H1 (cell line): ENCODE data around the gene P2RY1. TPM values are rescaled to one million over a fixed set of nuclear protein-coding genes. Genes with fewer than 3 reads are reported as not detected.

Source experiments
- CTCF ChIA-PET: fragments of 300-600 bp; sonication (Branson Sonifier 250); formaldehyde crosslinking; loops from one replicate; lab custom pipeline; 2021; ENCODE audit not compliant: partially characterized antibody; lab: Charles Lee
- POLR2A ChIA-PET: fragments of 300-600 bp; sonication (Branson Sonifier 250); formaldehyde crosslinking; loops from one replicate; lab custom pipeline; 2021; ENCODE audit warnings: inconsistent platforms; ENCODE audit not compliant: partially characterized antibody; lab: Charles Lee
- DNase-seq, 2 experiments: peaks; one replicate each; pipeline versions ENCODE4 v3.0.0 to v3.0.0-alpha.2; 2010 to 2022; ENCODE audit warnings: low spot score in 2 of 2, low read depth in 1 of 2, mixed read lengths in 1 of 2
- FAIRE-seq: peaks from 2 replicates; lab custom pipeline; 2011; peaks lifted over from hg19 to GRCh38; lab: Jason Lieb, UNC
- H2AFZ ChIP-seq: 2 replicates; pipeline ENCODE4 v1.8.1; 2012; ENCODE audit warnings: low read length, inconsistent platforms
- H2AK5ac ChIP-seq: 2 replicates; pipeline ENCODE4 v1.6.1; 2013; ENCODE audit warnings: low read depth, low read length
- H2BK120ac ChIP-seq: replicated peaks from 2 replicates; pipeline ENCODE3; 2013; ENCODE audit warnings: low read depth, low read length, inconsistent platforms
- H2BK12ac ChIP-seq: 2 replicates; pipeline ENCODE4 v1.6.1; 2013; ENCODE audit warnings: low read depth, low read length
- H2BK15ac ChIP-seq: 2 replicates; pipeline ENCODE4 v1.6.1; 2013; ENCODE audit warnings: low read length
- H2BK20ac ChIP-seq: 2 replicates; pipeline ENCODE4 v1.6.1; 2013; ENCODE audit warnings: low read length
- H2BK5ac ChIP-seq: 2 replicates; pipeline ENCODE4 v1.6.1; 2013; ENCODE audit warnings: low read depth, low read length
- H3K14ac ChIP-seq: 2 replicates; pipeline ENCODE4 v1.6.1; 2013; ENCODE audit warnings: inconsistent platforms; ENCODE audit not compliant: insufficient read length
- H3K18ac ChIP-seq: 2 replicates; pipeline ENCODE4 v1.6.1; 2013; ENCODE audit warnings: low read length; ENCODE audit errors: extremely low read depth
- H3K23ac ChIP-seq: 2 replicates; pipeline ENCODE4 v1.6.1; 2013; ENCODE audit warnings: inconsistent platforms; ENCODE audit not compliant: insufficient read length
- H3K23me2 ChIP-seq: 2 replicates; pipeline ENCODE4 v1.6.1; 2013; ENCODE audit warnings: low read depth, low read length
- H3K27ac ChIP-seq: 2 replicates; pipeline ENCODE4 v1.6.1; 2011; ENCODE audit warnings: low read depth, low read length, inconsistent platforms
- H3K27me3 ChIP-seq, 4 experiments: replicated peaks in 1 of 4; 1 replicate in 1 of 4; 2 replicates in 3 of 4; pipeline versions ENCODE4 v1.6.1 to v1.8.1; 2011 to 2013; ENCODE audit warnings: low read length in 3 of 4, mild to moderate bottlenecking in 3 of 4, inconsistent platforms in 2 of 4, mixed read lengths in 2 of 4, moderate library complexity in 1 of 4; ENCODE audit not compliant: control insufficient read depth in 3 of 4, insufficient read depth in 3 of 4; ENCODE audit errors: extremely low read depth in 1 of 4
- H3K36me3 ChIP-seq, 4 experiments: 2 replicates each; pipeline versions ENCODE4 v1.6.1 to v1.8.1; 2011 to 2013; ENCODE audit warnings: mild to moderate bottlenecking in 4 of 4, low read length in 3 of 4, moderate library complexity in 2 of 4, control low read depth in 1 of 4, inconsistent platforms in 1 of 4; ENCODE audit not compliant: insufficient read depth in 4 of 4, control insufficient read depth in 2 of 4
- H3K4ac ChIP-seq: replicated peaks from 2 replicates; pipeline ENCODE3; 2013; ENCODE audit warnings: low read length, low read depth, mixed read lengths, inconsistent platforms; ENCODE audit not compliant: insufficient read length
- H3K4me1 ChIP-seq, 4 experiments: replicated peaks in 1 of 4; 1 replicate in 1 of 4; 2 replicates in 3 of 4; pipeline versions ENCODE4 v1.6.1 to v1.8.1; 2011 to 2013; ENCODE audit warnings: low read length in 3 of 4, inconsistent platforms in 2 of 4, mixed read lengths in 1 of 4; ENCODE audit not compliant: insufficient read depth in 4 of 4, control insufficient read depth in 3 of 4
- H3K4me2 ChIP-seq, 2 experiments: 2 replicates each; pipeline versions ENCODE4 v1.6.1 to v1.8.1; 2011 to 2013; ENCODE audit warnings: low read depth in 2 of 2, low read length in 2 of 2, control low read depth in 1 of 2, inconsistent platforms in 1 of 2, mild to moderate bottlenecking in 1 of 2; ENCODE audit not compliant: insufficient read depth in 1 of 2
- H3K4me3 ChIP-seq, 4 experiments: fragments of 200-600, 300-600 bp in 1 of 4; sonication (generic), shearing (Covaris generic), sonication (Bioruptor Twin) in 1 of 4; 2 replicates each; pipeline versions ENCODE4 v1.5.1 to v1.8.1; 2011 to 2016; ENCODE audit warnings: low read length in 4 of 4, low read depth in 3 of 4, control low read depth in 2 of 4, inconsistent platforms in 2 of 4, mild to moderate bottlenecking in 2 of 4, mixed read lengths in 1 of 4, moderate library complexity in 1 of 4; ENCODE audit not compliant: insufficient read depth in 2 of 4; ENCODE audit errors: extremely low read depth in 1 of 4
- H3K56ac ChIP-seq: replicated peaks from 2 replicates; pipeline ENCODE3; 2013; ENCODE audit warnings: low read depth, mild to moderate bottlenecking, mixed read lengths, low read length, inconsistent platforms; ENCODE audit not compliant: insufficient read length
- H3K79me1 ChIP-seq: 2 replicates; pipeline ENCODE4 v1.6.1; 2013; ENCODE audit warnings: low read depth, low read length, control low read depth
- H3K79me2 ChIP-seq, 2 experiments: 2 replicates each; pipeline versions ENCODE4 v1.6.1 to v1.8.1; 2012 to 2013; ENCODE audit warnings: low read length in 2 of 2, mild to moderate bottlenecking in 2 of 2, inconsistent platforms in 1 of 2; ENCODE audit not compliant: insufficient read depth in 2 of 2, control insufficient read depth in 1 of 2
- H3K9ac ChIP-seq, 4 experiments: replicated peaks in 1 of 4; 1 replicate in 1 of 4; 2 replicates in 3 of 4; pipeline versions ENCODE4 v1.6.1 to v1.8.1; 2011 to 2013; ENCODE audit warnings: low read depth in 3 of 4, low read length in 3 of 4, control low read depth in 2 of 4, mild to moderate bottlenecking in 2 of 4, moderate library complexity in 2 of 4, inconsistent platforms in 1 of 4; ENCODE audit errors: extremely low read depth in 1 of 4
- H3K9me3 ChIP-seq, 2 experiments: 2 replicates each; pipeline versions ENCODE4 v1.6.1 to v1.8.1; 2012 to 2013; ENCODE audit warnings: mild to moderate bottlenecking in 2 of 2, moderate library complexity in 2 of 2, control low read depth in 1 of 2, inconsistent platforms in 1 of 2, low read depth in 1 of 2, low read length in 1 of 2, mixed read lengths in 1 of 2; ENCODE audit not compliant: insufficient read depth in 2 of 2
- H4K20me1 ChIP-seq, 2 experiments: replicated peaks in 1 of 2; 2 replicates each; pipeline versions ENCODE3 to v1.8.1; 2011 to 2013; ENCODE audit warnings: inconsistent platforms in 2 of 2, low read length in 2 of 2, mild to moderate bottlenecking in 1 of 2; ENCODE audit not compliant: insufficient read depth in 2 of 2, control insufficient read depth in 1 of 2
- H4K5ac ChIP-seq: 2 replicates; pipeline ENCODE4 v1.6.1; 2013; ENCODE audit warnings: low read length, low read depth, mixed read lengths, inconsistent platforms; ENCODE audit not compliant: insufficient read length
- H4K8ac ChIP-seq: 2 replicates; pipeline ENCODE4 v1.8.0; 2013; ENCODE audit warnings: mild to moderate bottlenecking, moderate library complexity, low read length, inconsistent platforms; ENCODE audit not compliant: insufficient read depth; ENCODE audit errors: extremely low read depth
- H4K91ac ChIP-seq: replicated peaks from 2 replicates; pipeline ENCODE3; 2013; ENCODE audit warnings: low read length, mixed read lengths, inconsistent platforms; ENCODE audit not compliant: insufficient read length
- CHD1 ChIP-seq: IDR thresholded peaks from 2 replicates; pipeline ENCODE4 v1.6.1; 2012; ENCODE audit warnings: low read depth, low read length, improper control_type of control experiment
- CREB1 ChIP-seq: IDR thresholded peaks from 2 replicates; pipeline ENCODE4 v1.6.1; 2012; ENCODE audit warnings: inconsistent platforms
- GABPA ChIP-seq: IDR thresholded peaks from 2 replicates; pipeline ENCODE4 v1.6.1; 2011; ENCODE audit warnings: mild to moderate bottlenecking, low read length, moderate library complexity, borderline replicate concordance; ENCODE audit not compliant: insufficient read depth
- HDAC2 ChIP-seq, 2 experiments: fragments of 300-600 bp in 1 of 2; sonication (generic) in 1 of 2; IDR thresholded peaks; 2 replicates each; pipeline ENCODE4 v1.6.1; 2011 to 2012; ENCODE audit warnings: low read depth in 2 of 2, low read length in 2 of 2, mild to moderate bottlenecking in 2 of 2, moderate library complexity in 2 of 2, borderline replicate concordance in 1 of 2, inconsistent platforms in 1 of 2
- JUND ChIP-seq: IDR thresholded peaks from 2 replicates; pipeline ENCODE4 v1.6.1; 2011; ENCODE audit warnings: mild to moderate bottlenecking, improper control_type of control experiment, low read length
- MAFK ChIP-seq: IDR thresholded peaks from 2 replicates; pipeline ENCODE4 v1.6.1; 2012; ENCODE audit warnings: low read depth, mild to moderate bottlenecking, improper control_type of control experiment, low read length
- NANOG ChIP-seq: IDR thresholded peaks from 2 replicates; pipeline ENCODE4 v1.6.1; 2011; ENCODE audit warnings: low read length, low read depth, mild to moderate bottlenecking, inconsistent platforms; ENCODE audit not compliant: insufficient read depth, poor library complexity, severe bottlenecking
- POU5F1 ChIP-seq: IDR thresholded peaks from 2 replicates; pipeline ENCODE4 v1.6.1; 2011; ENCODE audit warnings: low read depth, mild to moderate bottlenecking, low read length, moderate library complexity
- RBBP5 ChIP-seq: IDR thresholded peaks from 2 replicates; pipeline ENCODE4 v1.7.1; 2012; ENCODE audit warnings: low read depth, mild to moderate bottlenecking, inconsistent platforms, low read length, moderate library complexity, borderline replicate concordance
- RFX5 ChIP-seq: IDR thresholded peaks from 2 replicates; pipeline ENCODE4 v1.6.1; 2011; ENCODE audit warnings: low read depth, low read length, improper control_type of control experiment, borderline replicate concordance
- ZNF274 ChIP-seq: IDR thresholded peaks from 2 replicates; pipeline ENCODE4 v1.7.0; 2012; ENCODE audit warnings: low read length, borderline replicate concordance; ENCODE audit errors: extremely low read depth
- WGBS, 2 experiments: shearing (Covaris generic) in 1 of 2; methylation state at CpG; one replicate each; pipeline versions ENCODE4 v1.1.6 to v1.1.7; 2013 to 2015; ENCODE audit warnings: low lambda C conversion rate in 2 of 2, mixed read lengths in 2 of 2, inconsistent platforms in 1 of 2, low coverage in 1 of 2, missing lambda C conversion rate in 1 of 2; ENCODE audit not compliant: insufficient replicate concordance in 2 of 2, insufficient coverage in 1 of 2, insufficient read length in 1 of 2; ENCODE audit errors: extremely low coverage in 1 of 2, missing lambda C conversion rate in 1 of 2; 5-methylcytosine and 5-hydroxymethylcytosine counted together
- polyA plus RNA-seq, 7 experiments: library from polyadenylated mRNA; depleted of rRNA in 3 of 7; stranded (reverse) in 5 of 7; unstranded in 2 of 7; fragments of >200 nt in 5 of 7; fragments of 200-250 nt in 2 of 7; gene quantifications; 1 replicate in 5 of 7; 2 replicates in 1 of 7; 4 replicates in 1 of 7; pipeline versions ENCODE4 v1.2.1 to v1.2.3, GENCODE V29; 2011 to 2013; ENCODE audit warnings: missing spikeins in 2 of 7, mixed read lengths in 2 of 7
- total RNA-seq: library from RNA; stranded (reverse); fragmentation: NEBNext Ultra II Directional; extraction: Animal tissue kit (Norgen Biotek cat#: 25700); gene quantifications from 2 replicates; pipeline ENCODE4 v1.2.1, GENCODE V29; 2021
- TF ChIP-seq, protein P1 (sequence below), 3 experiments: IDR thresholded peaks; 1 replicate in 2 of 3; 2 replicates in 1 of 3; pipeline versions ENCODE4 v1.5.1 to v1.6.1; 2011; ENCODE audit warnings: low read length in 3 of 3, mild to moderate bottlenecking in 3 of 3, inconsistent platforms in 2 of 3, low read depth in 1 of 3, moderate library complexity in 1 of 3; ENCODE audit not compliant: insufficient read depth in 1 of 3; ENCODE audit errors: control extremely low read depth in 1 of 3

Gene P2RY1
- total and polyA plus RNA-seq, 2 of the 8 experiments (the other 6 are each of a cell fraction or from before 2014, with no cell fraction given): 6.5 to 28.3 TPM

DNA sequence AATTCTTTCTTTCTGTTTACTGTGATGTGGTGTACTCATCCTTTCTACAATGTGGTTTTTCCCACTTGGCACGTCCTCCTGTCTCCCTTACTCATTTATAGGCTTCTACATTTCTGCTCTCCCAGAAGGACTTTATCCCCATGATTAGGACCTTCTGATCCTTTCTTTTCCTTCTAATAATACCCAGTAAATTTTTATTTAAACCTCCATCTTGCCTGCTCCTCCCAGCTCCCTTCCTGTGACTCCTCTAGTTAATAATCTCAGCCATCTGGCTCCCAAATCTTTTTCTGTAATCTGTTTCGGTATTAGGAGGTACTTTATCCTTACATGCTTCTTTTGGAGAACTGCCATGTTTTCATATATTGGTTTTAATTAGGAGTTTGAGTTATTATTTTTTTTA, 11.2 kb upstream of the P2RY1 start:
- H4K91ac ChIP-seq: no peak overlapping the region
- ChIA-PET POLR2A (no interaction called here), CTCF (interaction anchor here (1.5 kb wide), 1 partner anchor 311 kb away, joined by 4 read pairs; no protein-coding TSS in a partner anchor)
- H3K56ac ChIP-seq: no peak overlapping the region
- no peak overlapping the region for H3K14ac ChIP-seq
- H3K79me2 ChIP-seq: no peaks in the 10 kb centered on the region
- FAIRE-seq (no peak), DNase-seq (no peak)
- H2AFZ ChIP-seq: no peak overlapping the region
- no peak overlapping the region for H3K4ac ChIP-seq
- H3K18ac ChIP-seq: no peak overlapping the region
- no peaks in the 10 kb centered on the region for H3K36me3 ChIP-seq
- no peak overlapping the region for H4K5ac ChIP-seq
- H2BK20ac ChIP-seq: no peak overlapping the region
- no peak overlapping the region for H3K9ac ChIP-seq
- no peak overlapping the region for H4K8ac ChIP-seq
- WGBS, 2 experiments: 90% methylated on average over 2 of the region's 2 CpGs; no CpG with 5 or more reads in 1 of the 2 experiments
- H3K79me1 ChIP-seq: no peaks in the 10 kb centered on the region
- H2BK120ac ChIP-seq: no peak overlapping the region
- no peak overlapping the region for H2BK5ac ChIP-seq
- H2BK15ac ChIP-seq: no peak overlapping the region
- no peak overlapping the region for H3K4me3 ChIP-seq
- H3K27ac ChIP-seq: no peak overlapping the region
- H2BK12ac ChIP-seq: no peak overlapping the region
- no peaks in the 10 kb centered on the region for H4K20me1 ChIP-seq
- H2AK5ac ChIP-seq: no peak overlapping the region
- no peaks in the 10 kb centered on the region for H3K9me3 ChIP-seq
- no peaks in the 10 kb centered on the region for H3K23me2 ChIP-seq
- H3K23ac ChIP-seq: no peak overlapping the region
- no peak overlapping the region for H3K4me2 ChIP-seq
- H3K4me1 ChIP-seq: no peaks in the 10 kb centered on the region
- no peaks in the 10 kb centered on the region for H3K27me3 ChIP-seq
- TF ChIP-seq ZNF274 (no peak), RFX5 (no peak), HDAC2 (IDR thresholded peaks at IDR 0.05; ENCODE audit: borderline replicate concordance in 1 of 2, low read depth in 2 of 2, low read length in 2 of 2) (no peak), NANOG (no peak), CREB1 (no peak), JUND (no peak), MAFK (no peak), GABPA (no peak), POU5F1 (no peak), CHD1 (no peak), RBBP5 (no peak)
- TF ChIP-seq, protein P1, sequence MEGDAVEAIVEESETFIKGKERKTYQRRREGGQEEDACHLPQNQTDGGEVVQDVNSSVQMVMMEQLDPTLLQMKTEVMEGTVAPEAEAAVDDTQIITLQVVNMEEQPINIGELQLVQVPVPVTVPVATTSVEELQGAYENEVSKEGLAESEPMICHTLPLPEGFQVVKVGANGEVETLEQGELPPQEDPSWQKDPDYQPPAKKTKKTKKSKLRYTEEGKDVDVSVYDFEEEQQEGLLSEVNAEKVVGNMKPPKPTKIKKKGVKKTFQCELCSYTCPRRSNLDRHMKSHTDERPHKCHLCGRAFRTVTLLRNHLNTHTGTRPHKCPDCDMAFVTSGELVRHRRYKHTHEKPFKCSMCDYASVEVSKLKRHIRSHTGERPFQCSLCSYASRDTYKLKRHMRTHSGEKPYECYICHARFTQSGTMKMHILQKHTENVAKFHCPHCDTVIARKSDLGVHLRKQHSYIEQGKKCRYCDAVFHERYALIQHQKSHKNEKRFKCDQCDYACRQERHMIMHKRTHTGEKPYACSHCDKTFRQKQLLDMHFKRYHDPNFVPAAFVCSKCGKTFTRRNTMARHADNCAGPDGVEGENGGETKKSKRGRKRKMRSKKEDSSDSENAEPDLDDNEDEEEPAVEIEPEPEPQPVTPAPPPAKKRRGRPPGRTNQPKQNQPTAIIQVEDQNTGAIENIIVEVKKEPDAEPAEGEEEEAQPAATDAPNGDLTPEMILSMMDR (IDR thresholded peaks at IDR 0.05; ENCODE audit: control extremely low read depth in 1 of 3, insufficient read depth in 1 of 3, low read depth in 1 of 3, low read length in 3 of 3): no peak
